Tibial nerve (tissue), 3 donors: ENCODE data around the gene LIN37.

ENCODE experiments used
- POLR2A ChIP-seq, 2 donors: fragments of 450-650 bp; IDR thresholded peaks; one replicate each; pipeline ENCODE4 v1.6.1; 2017; ENCODE audit warnings: antibody characterized with exemption in 2 of 2, mild to moderate bottlenecking in 2 of 2, moderate library complexity in 2 of 2
- TF ChIP-seq, protein P1 (sequence below), 5 experiments: fragments of 200-600 bp in 3 of 5; fragments of 450-650 bp in 2 of 5; sonication (generic) in 3 of 5; IDR thresholded peaks; one replicate each; pipeline ENCODE4 v1.5.1; 2016 to 2019; ENCODE audit warnings: antibody characterized with exemption in 5 of 5, mild to moderate bottlenecking in 3 of 5, moderate library complexity in 2 of 5

DNA sequence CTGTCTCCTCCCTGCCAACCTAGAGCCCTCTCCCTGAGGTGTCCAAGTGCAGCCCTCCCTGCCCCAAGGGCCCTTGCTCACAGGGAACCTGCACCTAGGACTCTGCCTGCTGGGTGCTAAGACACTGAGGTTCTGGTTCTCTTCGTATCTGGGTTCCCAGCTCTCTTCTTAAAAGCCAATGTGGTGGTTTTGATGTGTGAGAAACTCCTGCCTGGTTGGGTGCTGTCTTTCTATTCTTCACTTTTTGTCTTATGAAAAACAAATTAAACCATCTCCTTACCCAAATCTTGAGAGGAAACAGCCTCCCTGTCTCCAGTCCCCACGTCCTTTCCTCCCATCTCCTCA lies 34.9 kb upstream of the LIN37 start:
- TF ChIP-seq POLR2A (IDR thresholded peaks at IDR 0.05) = no peak
- TF ChIP-seq, protein P1, sequence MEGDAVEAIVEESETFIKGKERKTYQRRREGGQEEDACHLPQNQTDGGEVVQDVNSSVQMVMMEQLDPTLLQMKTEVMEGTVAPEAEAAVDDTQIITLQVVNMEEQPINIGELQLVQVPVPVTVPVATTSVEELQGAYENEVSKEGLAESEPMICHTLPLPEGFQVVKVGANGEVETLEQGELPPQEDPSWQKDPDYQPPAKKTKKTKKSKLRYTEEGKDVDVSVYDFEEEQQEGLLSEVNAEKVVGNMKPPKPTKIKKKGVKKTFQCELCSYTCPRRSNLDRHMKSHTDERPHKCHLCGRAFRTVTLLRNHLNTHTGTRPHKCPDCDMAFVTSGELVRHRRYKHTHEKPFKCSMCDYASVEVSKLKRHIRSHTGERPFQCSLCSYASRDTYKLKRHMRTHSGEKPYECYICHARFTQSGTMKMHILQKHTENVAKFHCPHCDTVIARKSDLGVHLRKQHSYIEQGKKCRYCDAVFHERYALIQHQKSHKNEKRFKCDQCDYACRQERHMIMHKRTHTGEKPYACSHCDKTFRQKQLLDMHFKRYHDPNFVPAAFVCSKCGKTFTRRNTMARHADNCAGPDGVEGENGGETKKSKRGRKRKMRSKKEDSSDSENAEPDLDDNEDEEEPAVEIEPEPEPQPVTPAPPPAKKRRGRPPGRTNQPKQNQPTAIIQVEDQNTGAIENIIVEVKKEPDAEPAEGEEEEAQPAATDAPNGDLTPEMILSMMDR (IDR thresholded peaks at IDR 0.05) = no peak
